Heart left ventricle (tissue), 16 donors: ENCODE measurements around the gene ANXA2R. TPM values are rescaled to one million over a fixed set of nuclear protein-coding genes. Genes with fewer than 3 reads are reported as not detected.

Source experiments
- ATAC-seq, 4 donors: fragments of 200-7000 bp; cut with Tn5 transposase; one replicate each; pipeline ENCODE4 v1.9.1; 2020 to 2022; ENCODE audit warnings: moderate library complexity in 4 of 4, mild to moderate bottlenecking in 3 of 4, moderate number of reproducible peaks in 1 of 4
- DNase-seq, 5 donors: peaks; one replicate each; pipeline ENCODE4 v3.0.0-alpha.2; 2020
- H3K27ac ChIP-seq, 12 donors: fragments of 200-600 bp; sonication (generic) in 4 of 12; one replicate each; pipeline versions ENCODE4 v1.5.0 to v1.8.0; 2016 to 2022; ENCODE audit warnings: mild to moderate bottlenecking in 2 of 12
- H3K27me3 ChIP-seq, 9 donors: fragments of 200-600 bp; sonication (generic) in 2 of 9; one replicate each; pipeline versions ENCODE4 v1.5.1 to v1.8.0; 2016 to 2022; ENCODE audit warnings: mild to moderate bottlenecking in 3 of 9
- H3K36me3 ChIP-seq, 9 donors: fragments of 200-600 bp; sonication (generic) in 2 of 9; one replicate each; pipeline versions ENCODE4 v1.5.0 to v1.8.0; 2018 to 2022; ENCODE audit warnings: mild to moderate bottlenecking in 2 of 9
- H3K4me1 ChIP-seq, 12 donors: fragments of 200-600 bp; sonication (generic) in 4 of 12; one replicate each; pipeline versions ENCODE4 v1.5.0 to v1.8.0; 2016 to 2022; ENCODE audit warnings: mild to moderate bottlenecking in 3 of 12
- H3K4me3 ChIP-seq, 12 donors: fragments of 200-600 bp; sonication (generic) in 4 of 12; one replicate each; pipeline versions ENCODE4 v1.5.0 to v1.8.0; 2017 to 2022; ENCODE audit warnings: mild to moderate bottlenecking in 9 of 12, moderate library complexity in 4 of 12
- H3K9me3 ChIP-seq, 12 donors: fragments of 200-600 bp; sonication (generic) in 4 of 12; one replicate each; pipeline versions ENCODE4 v1.5.0 to v1.8.0; 2016 to 2022; ENCODE audit warnings: mild to moderate bottlenecking in 1 of 12
- CTCF ChIP-seq, 12 donors: fragments of 200-600 bp; sonication (generic) in 4 of 12; IDR thresholded peaks; one replicate each; pipeline versions ENCODE4 v1.5.0 to v1.8.0; 2018 to 2022; ENCODE audit warnings: antibody characterized with exemption in 12 of 12, mild to moderate bottlenecking in 5 of 12
- POLR2A ChIP-seq, 2 donors: fragments of 450-650 bp; IDR thresholded peaks; one replicate each; pipeline ENCODE4 v1.6.1; 2017; ENCODE audit warnings: antibody characterized with exemption in 2 of 2, mild to moderate bottlenecking in 2 of 2, moderate library complexity in 2 of 2
- WGBS, 4 donors: extraction: QIAGEN DNeasy Blood & Tissue Kit in 2 of 4; methylation state at CpG; one replicate each; pipeline versions ENCODE4 v1.1.5 to v1.1.7; 2013 to 2018; 5-methylcytosine and 5-hydroxymethylcytosine counted together
- intact Hi-C, 10 donors: fragments of 100-400 bp; cut with DNase I; formaldehyde crosslinking; loops; one replicate each; pipeline versions ENCODE4 v1.11.1 to v1.14.2; 2022
- polyA plus RNA-seq, 2 donors: library from polyadenylated mRNA; stranded (reverse); fragments of 200-250 nt; gene quantifications; one replicate each; pipeline ENCODE4 v1.2.3, GENCODE V29; 2013
- total RNA-seq, 9 donors: library from RNA; depleted of rRNA in 2 of 9; stranded (reverse); fragments of >200 nt in 2 of 9; fragmentation: NEBNext Ultra II Directional in 3 of 9; extraction: Animal tissue kit (Norgen Biotek cat#: 25700) in 3 of 9; gene quantifications; one replicate each; pipeline versions ENCODE4 v1.1.0 to v1.2.4, GENCODE V29; 2016 to 2023
- donor health status: ischemic (EF 13 %, LVEDD 7.1; RV severe dilation, severe dysfunction).
- donor health status: healthy with polysubstance abuse.
- donor health status: DM: no; HTN: yes; CAD: no.
- donor health status: DM: no; HTN: no; CAD: no.
- donor health status: ischemic (EF 25% LVEDD 6.9; RV normal size, moderate dysfunction).
- donor health status: ischemic (EF 25% LVEDD 5.7; RV mildly dilated, moderate dysfunction).
- donor health status: healthy.
- donor health status: DM: yes; HTN: yes; CAD: no.
- donor health status: ischemic (EF 35%, LVEDD 5.7; RV mildly dilated, moderate dysfunction).
- donor health status: nonischemic (EF 11% LVEDD 7.7; RV severe dilation, severe dysfunction).
- donor health status: DM: yes; HTN: yes; CAD: no.
- donor health status: PGD.
- donor health status: ischemic (EF 29% LVEDD 5.4; RV normal size, mild dysfunction).
- donor health status: nonischemic (EF 23%, LVEDD 6.1; RV moderate dilation, normal function).

Gene ANXA2R
- total and polyA plus RNA-seq, 11 donors = 0.49 to 2.4 (median 1.4) TPM

GRCh38 chr5:43065948-43066798 lies 26.1 kb upstream of the ANXA2R start:
- Histone ChIP-seq H3K27me3 (no peaks in the 10 kb centered on the region), H3K36me3 (peaks cover 0 to 24% (median 12%) of the 10 kb centered on the region in 9 donors), H3K4me3 (peak overlapping the region; percentile 42 to 95 (median 82)), H3K9me3 (no peaks in the 10 kb centered on the region), H3K27ac (peak overlapping the region; percentile 90 to 100 (median 99)), H3K4me1 (peaks cover 5 to 45% (median 23%) of the 10 kb centered on the region in 12 donors)
- peak; percentile 68 to 89 (median 79) for DNase-seq
- TF ChIP-seq CTCF (IDR thresholded peaks at IDR 0.05) (peak in 2 of 12 donors; percentile 1 to 8), POLR2A (IDR thresholded peaks at IDR 0.05) (no peak)
- 0 to 1% (median 0%) methylated on average over 57 to 75 of the region's 75 CpGs for WGBS, 4 donors
- intact Hi-C loops = loop anchor here in 9 of 10 donors (1.0 to 10.0 kb wide), 17 partner anchors 23 to 251 kb away; partner anchors contain the start of genes ZNF131 (in 3 of the 9), ANXA2R (in 2 of the 9), HMGCS1 (in 1 of the 9) and SELENOP (in 1 of the 9)
- ATAC-seq = peak; percentile 21 to 68 (median 56)

- intact Hi-C loops = loop anchor here in 7 of 10 donors (1.0 to 10.0 kb wide), 12 partner anchors 23 to 251 kb away; partner anchors contain the start of genes ZNF131 (in 2 of the 7), HMGCS1 (in 1 of the 7) and SELENOP (in 1 of the 7)
- WGBS, 4 donors = 2 to 10% (median 4%) methylated on average over 18 of the region's 18 CpGs
- no peak for DNase-seq
- H3K4me1 ChIP-seq = peaks cover 5 to 42% (median 23%) of the 10 kb centered on the region in 12 donors
- H3K4me3 ChIP-seq = peak overlapping the region; percentile 42 to 95 (median 82)
- ATAC-seq = no peak
- no peaks in the 10 kb centered on the region for H3K9me3 ChIP-seq
- H3K27me3 ChIP-seq = no peaks in the 10 kb centered on the region
- peaks cover 0 to 17% (median 5%) of the 10 kb centered on the region in 9 donors for H3K36me3 ChIP-seq
- no peak for TF ChIP-seq POLR2A (IDR thresholded peaks at IDR 0.05)
- TF ChIP-seq CTCF (IDR thresholded peaks at IDR 0.05) = no peak
- peak overlapping the region; percentile 90 to 100 (median 99) for H3K27ac ChIP-seq
Measured at GRCh38 chr5:43065387-43065947, 25.3 kb upstream of the ANXA2R start.

GRCh38 chr5:43063721-43064171 lies 23.6 kb upstream of the ANXA2R start:
- no peak for TF ChIP-seq POLR2A (IDR thresholded peaks at IDR 0.05)
- TF ChIP-seq CTCF (IDR thresholded peaks at IDR 0.05) = no peak
- intact Hi-C loops = loop anchor here in 5 of 10 donors (2.0 to 10.0 kb wide), 7 partner anchors 21 to 251 kb away; partner anchors contain the start of genes HMGCS1 (in 1 of the 5) and SELENOP (in 1 of the 5)
- 74 to 84% (median 79%) methylated on average over 12 of the region's 12 CpGs for WGBS, 4 donors
- H3K27ac ChIP-seq = peak overlapping the region; percentile 90 to 100 (median 99)
- ATAC-seq (no peak), DNase-seq (no peak)
- peak overlapping the region in 2 of 12 donors; percentile 74 to 89 for H3K4me3 ChIP-seq
- peaks cover under 1 to 27% (median 15%) of the 10 kb centered on the region in 12 donors for H3K4me1 ChIP-seq
- peaks cover 0 to under 1% (median 0%) of the 10 kb centered on the region in 9 donors for H3K36me3 ChIP-seq
- peaks cover 0 to 14% (median 0%) of the 10 kb centered on the region in 12 donors for H3K9me3 ChIP-seq
- no peaks in the 10 kb centered on the region for H3K27me3 ChIP-seq
